Nephron (organoid): Measurements from ENCODE around the gene GOLGA1.

Source experiments
- H3K27ac Mint-ChIP-seq, 3 experiments: 2 replicates each; pipeline ENCODE4 v1.8.0; 2020; ENCODE audit warnings: mixed read lengths in 3 of 3, mild to moderate bottlenecking in 2 of 3, moderate library complexity in 1 of 3
- H3K27me3 Mint-ChIP-seq: 2 replicates; pipeline ENCODE4 v1.8.0; 2021; ENCODE audit warnings: low read depth, mild to moderate bottlenecking, moderate library complexity, mixed read lengths
- H3K36me3 Mint-ChIP-seq: 2 replicates; pipeline ENCODE4 v1.8.0; 2020; ENCODE audit warnings: low read depth, mixed read lengths
- H3K4me1 Mint-ChIP-seq: 2 replicates; pipeline ENCODE4 v1.8.0; 2020; ENCODE audit warnings: mixed read lengths
- H3K4me3 Mint-ChIP-seq, 3 experiments: 2 replicates each; pipeline ENCODE4 v1.8.0; 2020; ENCODE audit warnings: mild to moderate bottlenecking in 3 of 3, mixed read lengths in 3 of 3, moderate library complexity in 2 of 3
- H3K9me3 Mint-ChIP-seq: 2 replicates; pipeline ENCODE4 v1.8.0; 2020; ENCODE audit warnings: mixed read lengths
- CTCF ChIP-seq, 3 experiments: fragments of 200-600 bp; sonication (generic); IDR thresholded peaks; one replicate each; pipeline ENCODE4 v1.5.0; 2021; ENCODE audit warnings: antibody characterized with exemption in 3 of 3; ENCODE audit not compliant: unreplicated experiment in 3 of 3

The GOLGA1 gene

GRCh38 chr9:124871156-124871561, 69.7 kb downstream of the GOLGA1 start:
- H3K4me1 Mint-ChIP-seq: peaks cover 34% of the 10 kb centered on the region

GRCh38 chr9:124870723-124871122, 70.2 kb downstream of the GOLGA1 start:
- peak overlapping the region; percentile 85 to 96 (median 96) for H3K27ac Mint-ChIP-seq
- no peaks in the 10 kb centered on the region for H3K27me3 Mint-ChIP-seq
- H3K9me3 Mint-ChIP-seq: no peaks in the 10 kb centered on the region
- peaks cover 34% of the 10 kb centered on the region for H3K4me1 Mint-ChIP-seq
- TF ChIP-seq CTCF (IDR thresholded peaks at IDR 0.05; ENCODE audit: unreplicated experiment in 3 of 3): no peak
- H3K36me3 Mint-ChIP-seq: peaks cover 24% of the 10 kb centered on the region
- peak overlapping the region; percentile 96 to 97 (median 96) for H3K4me3 Mint-ChIP-seq

More at GRCh38 chr9:124871156-124871561, 69.7 kb downstream of the GOLGA1 start:
- Mint-ChIP-seq H3K9me3 (no peaks in the 10 kb centered on the region), H3K36me3 (peaks cover 24% of the 10 kb centered on the region), H3K4me3 (peak overlapping the region; percentile 96 to 97 (median 96)), H3K27me3 (no peaks in the 10 kb centered on the region), H3K27ac (peak overlapping the region in 2 of 3 experiments; percentile 85 to 96)
- no peak for TF ChIP-seq CTCF (IDR thresholded peaks at IDR 0.05; ENCODE audit: unreplicated experiment in 3 of 3)

- Mint-ChIP-seq H3K9me3 (no peaks in the 10 kb centered on the region), H3K27me3 (no peaks in the 10 kb centered on the region), H3K4me3 (peak overlapping the region; percentile 96 to 97 (median 96)), H3K36me3 (peaks cover 20% of the 10 kb centered on the region), H3K27ac (peak overlapping the region; percentile 85 to 96 (median 96)), H3K4me1 (peaks cover 34% of the 10 kb centered on the region)
- no peak for TF ChIP-seq CTCF (IDR thresholded peaks at IDR 0.05; ENCODE audit: unreplicated experiment in 3 of 3)
These were observed 70.8 kb downstream of the GOLGA1 start for GRCh38 chr9:124869986-124870560.

GRCh38 chr9:124869466-124869985, 71.4 kb downstream of the GOLGA1 start:
- Mint-ChIP-seq H3K9me3 (no peaks in the 10 kb centered on the region), H3K4me1 (peaks cover 34% of the 10 kb centered on the region), H3K27me3 (no peaks in the 10 kb centered on the region), H3K27ac (peak overlapping the region; percentile 85 to 96 (median 96)), H3K4me3 (peak overlapping the region; percentile 96 to 97 (median 96)), H3K36me3 (peaks cover 14% of the 10 kb centered on the region)
- no peak for TF ChIP-seq CTCF (IDR thresholded peaks at IDR 0.05; ENCODE audit: unreplicated experiment in 3 of 3)

- Mint-ChIP-seq H3K4me1 (peaks cover 34% of the 10 kb centered on the region), H3K9me3 (no peaks in the 10 kb centered on the region), H3K4me3 (peak overlapping the region; percentile 96 to 97 (median 96)), H3K27ac (peak overlapping the region; percentile 89 to 98 (median 96)), H3K27me3 (no peaks in the 10 kb centered on the region), H3K36me3 (peaks cover 11% of the 10 kb centered on the region)
- no peak for TF ChIP-seq CTCF (IDR thresholded peaks at IDR 0.05; ENCODE audit: unreplicated experiment in 3 of 3)
These were observed 72.1 kb downstream of the GOLGA1 start for GRCh38 chr9:124868511-124869465.
